GM19468 (cell line): Measurements from ENCODE around the gene ZSWIM4.

Experiments used
- ATAC-seq: cut with Tn5 transposase; IDR thresholded peaks from one replicate; pipeline ENCODE4 v1.9.1; 2021; ENCODE audit warnings: mild to moderate bottlenecking, moderate library complexity, moderate number of reproducible peaks; ENCODE audit not compliant: unreplicated experiment; ENCODE audit errors: extremely low read depth

Gene ZSWIM4

GRCh38 chr19:13804830-13805683 lies 9.8 kb downstream of the ZSWIM4 start:
- ATAC-seq = no peak

- ATAC-seq = no peak
Observed at GRCh38 chr19:13806728-13807127, 11.5 kb downstream of the ZSWIM4 start.

- ATAC-seq = no peak
Observed at GRCh38 chr19:13807421-13808021, 12.3 kb downstream of the ZSWIM4 start.

DNA sequence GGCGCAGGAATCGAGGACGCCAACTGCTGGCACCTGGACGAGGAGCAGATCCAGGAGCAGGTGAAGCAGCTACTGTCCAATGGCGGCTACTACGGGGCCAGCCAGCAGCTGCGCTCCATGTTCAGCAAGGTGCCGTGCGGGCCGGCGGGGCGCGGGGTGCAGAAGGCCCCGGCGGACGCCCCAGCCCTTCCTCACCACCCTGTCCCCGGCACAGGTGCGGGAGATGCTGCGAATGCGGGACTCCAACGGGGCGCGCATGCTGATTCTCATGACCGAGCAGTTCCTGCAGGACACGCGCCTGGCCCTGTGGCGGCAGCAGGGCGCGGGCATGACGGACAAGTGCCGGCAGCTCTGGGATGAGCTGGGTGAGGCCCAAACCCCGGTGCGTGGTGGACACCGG lies 13.6 kb downstream of the ZSWIM4 start:
- no peak for ATAC-seq

- ATAC-seq = no peak
Observed at GRCh38 chr19:13812544-13812943, 17.3 kb downstream of the ZSWIM4 start.

- ATAC-seq = no peak
Observed at GRCh38 chr19:13813147-13813546, 17.9 kb downstream of the ZSWIM4 start.

DNA sequence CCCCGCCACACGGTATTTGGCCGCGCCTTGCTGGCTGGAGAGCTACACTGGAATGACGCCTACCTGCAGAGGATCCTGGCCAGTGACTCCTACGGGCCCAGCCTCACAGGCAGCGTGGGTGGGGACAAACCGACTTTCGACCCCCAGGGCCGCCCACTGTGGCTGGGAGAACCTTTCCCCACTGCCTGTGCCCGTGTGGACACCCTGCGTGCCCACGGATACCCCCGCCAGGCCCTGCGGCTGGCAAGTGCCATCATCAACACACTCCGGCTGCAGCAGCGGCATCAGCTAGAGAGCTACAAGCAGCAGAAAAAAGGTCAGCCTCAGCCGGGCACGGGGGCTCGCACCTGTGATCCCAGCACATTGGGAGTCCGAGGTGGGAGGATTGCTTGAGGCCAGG lies 19.3 kb downstream of the ZSWIM4 start:
- no peak for ATAC-seq

GRCh38 chr19:13817018-13817614 lies 21.9 kb downstream of the ZSWIM4 start:
- ATAC-seq = no peak

GRCh38 chr19:13817615-13818371 lies 22.6 kb downstream of the ZSWIM4 start:
- no peak for ATAC-seq

- ATAC-seq = no peak
Observed at GRCh38 chr19:13819238-13819637, 24.0 kb downstream of the ZSWIM4 start.

DNA sequence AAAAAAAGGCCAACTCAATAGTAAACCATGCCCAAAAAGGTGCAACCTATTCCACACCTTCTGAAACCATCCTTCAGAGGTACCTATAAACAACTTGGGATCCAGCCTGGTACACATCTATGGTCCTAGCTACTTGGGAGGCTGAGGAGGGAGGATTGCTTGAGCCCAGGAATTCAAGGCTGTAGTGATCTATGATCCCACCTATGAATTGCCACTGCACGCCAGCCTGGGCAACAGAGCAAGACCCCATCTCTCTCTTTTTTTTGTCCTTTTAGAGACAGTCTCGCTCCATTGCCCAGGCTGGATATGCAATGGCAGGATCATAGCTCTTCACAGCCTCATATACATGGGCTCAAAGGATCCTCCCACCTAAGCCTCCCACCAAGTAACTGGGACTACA lies 26.0 kb downstream of the ZSWIM4 start:
- no peak for ATAC-seq

GRCh38 chr19:13823256-13823655 lies 28.0 kb downstream of the ZSWIM4 start:
- ATAC-seq = no peak

DNA sequence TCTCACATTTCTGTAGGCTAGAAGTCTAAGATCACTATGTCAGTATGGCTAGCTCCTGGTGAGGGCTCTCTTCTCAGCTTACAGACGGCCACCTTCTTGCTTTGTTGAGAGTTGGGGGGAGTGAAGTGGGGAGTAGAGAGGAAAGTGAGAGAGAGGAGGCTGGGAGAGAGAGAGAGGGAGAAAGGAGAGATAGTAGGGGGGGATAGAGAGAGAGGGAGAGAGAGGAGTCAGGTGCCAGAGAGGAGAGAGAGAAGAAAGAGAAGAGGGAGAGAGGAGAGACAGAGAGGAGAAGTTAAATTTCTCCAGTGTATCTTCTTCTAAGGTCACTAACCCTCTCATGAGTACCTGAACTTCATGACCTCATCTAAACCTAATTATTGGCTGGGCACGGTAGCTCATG lies 28.7 kb downstream of the ZSWIM4 start:
- no peak for ATAC-seq

- no peak for ATAC-seq
Observed at GRCh38 chr19:13824703-13825102, 29.5 kb downstream of the ZSWIM4 start.

DNA sequence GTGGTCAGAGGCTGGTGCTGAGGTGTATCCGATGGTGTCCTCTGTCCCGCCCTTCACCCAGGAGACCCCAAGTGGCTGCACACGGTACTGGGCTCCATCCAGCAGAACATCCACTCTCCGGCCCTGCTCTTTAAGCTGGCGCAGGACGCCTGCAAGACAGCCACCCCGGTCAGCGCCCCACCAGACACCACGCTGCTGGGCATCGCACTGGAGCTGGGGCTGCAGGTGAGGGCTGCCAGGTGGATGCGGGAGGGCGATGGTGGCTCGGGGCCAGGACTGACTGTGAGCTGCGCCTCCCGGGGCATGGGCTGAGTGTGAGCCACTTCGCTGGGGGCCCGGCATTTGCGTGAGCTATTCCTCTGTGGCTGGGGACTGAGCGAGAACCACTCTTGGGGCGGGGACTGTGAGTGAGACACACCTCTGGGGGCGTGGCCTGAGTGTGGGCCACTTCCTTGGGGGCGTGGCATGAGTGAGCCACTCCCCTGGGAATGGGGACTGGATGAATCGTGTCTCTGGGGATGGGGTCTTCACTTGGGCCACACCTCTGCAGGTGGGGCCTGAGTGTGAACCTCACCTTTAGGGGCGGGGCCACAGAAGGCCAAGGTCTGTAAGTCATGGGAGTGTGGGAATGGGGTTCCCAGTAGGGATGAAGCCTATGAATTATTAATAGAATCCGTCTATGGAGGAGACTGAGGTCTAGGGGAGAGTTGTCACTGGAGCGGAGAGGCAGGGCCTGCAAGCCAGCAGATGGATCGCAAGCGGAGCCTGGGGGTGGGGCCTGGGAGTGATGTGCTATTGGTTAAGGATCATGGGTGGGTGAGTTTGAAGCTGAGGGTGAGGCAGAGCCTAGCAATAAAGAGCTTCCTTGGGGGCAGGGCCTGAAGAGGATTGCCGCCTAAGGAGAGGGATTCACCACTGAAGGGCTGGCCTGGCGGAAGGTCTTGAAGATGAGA lies 30.5 kb downstream of the ZSWIM4 start:
- no peak for ATAC-seq

DNA sequence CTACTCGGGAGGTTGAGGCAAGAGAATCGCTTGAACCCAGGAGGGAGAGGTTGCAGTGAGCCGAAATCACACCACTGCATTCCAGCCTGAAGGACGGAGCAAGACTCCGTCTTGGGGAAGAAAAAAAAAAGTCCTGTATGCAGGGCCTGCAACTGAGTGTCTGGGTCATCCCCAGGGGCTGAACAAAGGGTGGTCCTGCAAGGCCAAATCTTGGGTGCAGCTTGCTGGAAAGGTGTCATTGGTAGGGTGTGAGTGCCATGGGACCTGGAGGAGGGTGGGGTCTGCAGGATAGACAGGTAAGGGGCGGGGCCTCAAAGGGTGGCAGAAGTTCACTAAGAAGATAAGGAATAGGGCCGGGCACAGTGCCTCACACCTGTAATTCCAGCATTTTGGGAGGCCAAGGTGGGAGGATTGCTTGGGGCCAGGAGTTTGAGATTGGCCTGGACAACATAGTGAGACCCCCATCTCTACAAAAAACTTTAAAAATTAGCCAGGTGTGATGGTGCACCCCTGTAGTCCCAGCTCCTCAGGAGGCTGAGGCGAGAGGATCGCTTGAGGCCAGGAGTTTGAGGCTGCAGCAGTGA lies 31.5 kb downstream of the ZSWIM4 start:
- no peak for ATAC-seq

GRCh38 chr19:13827656-13828055 lies 32.4 kb downstream of the ZSWIM4 start:
- ATAC-seq = no peak

- ATAC-seq = no peak
Observed at GRCh38 chr19:13830114-13830740, 35.0 kb downstream of the ZSWIM4 start.
